Neural progenitor cell (in vitro differentiated cells): ENCODE results near the gene TNFRSF19.

Experiments used
- EZH2 ChIP-seq: fragments of 200-600 bp; sonication (generic); IDR thresholded peaks from 2 replicates; pipeline ENCODE4 v1.6.1; 2017; ENCODE audit warnings: antibody characterized with exemption, mild to moderate bottlenecking, moderate library complexity
- EZH2phosphoT487 ChIP-seq: fragments of 200-600 bp; sonication (generic); IDR thresholded peaks from 2 replicates; pipeline ENCODE4 v1.6.1; 2017; ENCODE audit warnings: antibody characterized with exemption
- TF ChIP-seq, protein P1 (sequence below): fragments of 200-600 bp; sonication (generic); IDR thresholded peaks from 2 replicates; pipeline ENCODE4 v1.5.1; 2017; ENCODE audit warnings: antibody characterized with exemption, mild to moderate bottlenecking

GRCh38 chr13:23695711-23696464 lies 125.7 kb downstream of the TNFRSF19 start:
- TF ChIP-seq, protein P1, sequence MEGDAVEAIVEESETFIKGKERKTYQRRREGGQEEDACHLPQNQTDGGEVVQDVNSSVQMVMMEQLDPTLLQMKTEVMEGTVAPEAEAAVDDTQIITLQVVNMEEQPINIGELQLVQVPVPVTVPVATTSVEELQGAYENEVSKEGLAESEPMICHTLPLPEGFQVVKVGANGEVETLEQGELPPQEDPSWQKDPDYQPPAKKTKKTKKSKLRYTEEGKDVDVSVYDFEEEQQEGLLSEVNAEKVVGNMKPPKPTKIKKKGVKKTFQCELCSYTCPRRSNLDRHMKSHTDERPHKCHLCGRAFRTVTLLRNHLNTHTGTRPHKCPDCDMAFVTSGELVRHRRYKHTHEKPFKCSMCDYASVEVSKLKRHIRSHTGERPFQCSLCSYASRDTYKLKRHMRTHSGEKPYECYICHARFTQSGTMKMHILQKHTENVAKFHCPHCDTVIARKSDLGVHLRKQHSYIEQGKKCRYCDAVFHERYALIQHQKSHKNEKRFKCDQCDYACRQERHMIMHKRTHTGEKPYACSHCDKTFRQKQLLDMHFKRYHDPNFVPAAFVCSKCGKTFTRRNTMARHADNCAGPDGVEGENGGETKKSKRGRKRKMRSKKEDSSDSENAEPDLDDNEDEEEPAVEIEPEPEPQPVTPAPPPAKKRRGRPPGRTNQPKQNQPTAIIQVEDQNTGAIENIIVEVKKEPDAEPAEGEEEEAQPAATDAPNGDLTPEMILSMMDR = no peak
- no peak for TF ChIP-seq EZH2
- TF ChIP-seq EZH2phosphoT487 = no peak
